ENCODE results near the gene YIF1B. TPM values are rescaled to one million over a fixed set of nuclear protein-coding genes. Genes with fewer than 3 reads are reported as not detected.

YIF1B gene
- total and polyA plus RNA-seq, 2 experiments from 2014 or later: 82.8 to 106 TPM

- no peak for ATAC-seq
- DNase-seq (ENCODE audit: low spot score): no peak
- peaks cover 12% of the 10 kb centered on the region for H3K27me3 Mint-ChIP-seq (ENCODE audit: insufficient read depth, low read depth, poor library complexity)
- no peaks in the 10 kb centered on the region; the same call in 2 of the 3 replicates for H3K4me1 Mint-ChIP-seq
- peaks cover 73% of the 10 kb centered on the region for H3K36me3 Mint-ChIP-seq (ENCODE audit: low read depth)
- Histone ChIP-seq H3K36me3 (ENCODE audit: insufficient read depth) (peaks cover 20% of the 10 kb centered on the region), H4K20me1 (replicated peaks; ENCODE audit: insufficient read depth) (peaks cover 3% of the 10 kb centered on the region; the same call in 1 of the 2 replicates), H3K4me3 (no peak overlapping the region), H3K4me2 (no peak overlapping the region), H3K79me2 (replicated peaks; ENCODE audit: insufficient read depth) (peaks cover 17% of the 10 kb centered on the region), H3K27ac (ENCODE audit: low read depth) (no peak overlapping the region), H3F3A (replicated peaks; ENCODE audit: low read depth) (peaks cover 21% of the 10 kb centered on the region; the same call in 1 of the 2 replicates), H3K27me3 (ENCODE audit: insufficient read depth) (no peaks in the 10 kb centered on the region), H3K9me2 (ENCODE audit: insufficient read depth) (no peaks in the 10 kb centered on the region), H2AFZ (no peak overlapping the region), H3K4me1 (ENCODE audit: insufficient read depth) (no peaks in the 10 kb centered on the region)
- no peaks in the 10 kb centered on the region for H3K9me3 Mint-ChIP-seq
- H3K4me3 Mint-ChIP-seq: no peak overlapping the region
- no peak overlapping the region for H3K27ac Mint-ChIP-seq
- TF ChIP-seq ZNF331 (CRISPR knock-in tag; IDR thresholded peaks at IDR 0.05; ENCODE audit: low read depth) (no peak), POLR2AphosphoS5 (IDR thresholded peaks at IDR 0.05; ENCODE audit: low read depth) (no peak), CTCF (conservative IDR thresholded peaks at IDR 0.05; ENCODE audit: low read depth in 2 of 2) (no peak), EZH2 (IDR thresholded peaks at IDR 0.05; ENCODE audit: low read depth, unreplicated experiment) (no peak), ZNF462 (CRISPR knock-in tag; IDR thresholded peaks at IDR 0.05) (no peak), EZH2phosphoT487 (IDR thresholded peaks at IDR 0.05; ENCODE audit: unreplicated experiment) (no peak), ZNF114 (CRISPR knock-in tag; IDR thresholded peaks at IDR 0.05) (no peak), NANOG (IDR thresholded peaks at IDR 0.05; ENCODE audit: borderline replicate concordance) (no peak), REST (IDR thresholded peaks at IDR 0.05; ENCODE audit: unreplicated experiment) (no peak), JUNB (IDR thresholded peaks at IDR 0.05; ENCODE audit: unreplicated experiment) (no peak), ETS1 (IDR thresholded peaks at IDR 0.05) (no peak)
These were observed 27.5 kb downstream of the YIF1B start for GRCh38 chr19:38288123-38288855.
